ENCODE results near the gene HSPG2.
"Not testable (repeated sequence)": the region's sequence is repeated elsewhere in the genome, so short reads cannot be mapped to it uniquely, and the experiment has no call there.

HSPG2 gene

GRCh38 chr1:21823980-21824702 lies 113.0 kb downstream of the HSPG2 start:
- DNase-seq: no peak

- DNase-seq: no peak
Measured at GRCh38 chr1:21823206-21823979, 113.7 kb downstream of the HSPG2 start.

- no peak for DNase-seq
Measured at GRCh38 chr1:21822349-21822748, 114.8 kb downstream of the HSPG2 start.

- no peak for DNase-seq
Measured at GRCh38 chr1:21821385-21822019, 115.6 kb downstream of the HSPG2 start.

GRCh38 chr1:21820597-21821232 lies 116.4 kb downstream of the HSPG2 start:
- DNase-seq: no peak

- peak; percentile 36 to 39 for DNase-seq
Measured at GRCh38 chr1:21818656-21819055, 118.5 kb downstream of the HSPG2 start.

GRCh38 chr1:21816602-21817302 lies 120.4 kb downstream of the HSPG2 start:
- no peak for DNase-seq

GRCh38 chr1:21815724-21816321 lies 121.3 kb downstream of the HSPG2 start:
- DNase-seq: peak in 1 of 2 donors; percentile 18

- DNase-seq: no peak
Measured at GRCh38 chr1:21814981-21815582, 122.0 kb downstream of the HSPG2 start.

GRCh38 chr1:21814241-21814918 lies 122.7 kb downstream of the HSPG2 start:
- DNase-seq: peak; percentile 14 to 22

- DNase-seq: no peak
Measured at GRCh38 chr1:21813542-21813941, 123.6 kb downstream of the HSPG2 start.

GRCh38 chr1:21811875-21812305 lies 125.2 kb downstream of the HSPG2 start, which contains the start of gene LDLRAD2:
TSS of gene LDLRAD2 (plus strand) at chr1:21812265. CDS start at chr1:21812452, 187 bp downstream.
- DNase-seq: no peak

- no peak for DNase-seq
Measured at GRCh38 chr1:21804536-21804935, 132.6 kb downstream of the HSPG2 start.

GRCh38 chr1:21801100-21801499 lies 136.0 kb downstream of the HSPG2 start:
- no peak for DNase-seq

GRCh38 chr1:21799730-21800129 lies 137.4 kb downstream of the HSPG2 start:
- DNase-seq: no peak

GRCh38 chr1:21795075-21795474 lies 142.0 kb downstream of the HSPG2 start:
- DNase-seq: no peak

- no peak for DNase-seq
Measured at GRCh38 chr1:21794656-21795055, 142.5 kb downstream of the HSPG2 start.

GRCh38 chr1:21793104-21793503 lies 144.0 kb downstream of the HSPG2 start:
- no peak for DNase-seq

GRCh38 chr1:21786640-21787039 lies 150.5 kb downstream of the HSPG2 start:
- DNase-seq: no peak

GRCh38 chr1:21785764-21786163 lies 151.3 kb downstream of the HSPG2 start:
- DNase-seq: not testable (repeated sequence)

All from CD4-positive, alpha-beta T cell treated with Interleukin-4 for 1 hour (primary cell).